HG02938 (cell line): ENCODE data around the gene CDAN1.
"Not testable (repeated sequence)": the region's sequence is repeated elsewhere in the genome, so short reads cannot be mapped to it uniquely, and the experiment has no call there.

Source experiments
- ATAC-seq: cut with Tn5 transposase; IDR thresholded peaks from one replicate; pipeline ENCODE4 v1.9.1; 2021; ENCODE audit warnings: mild to moderate bottlenecking, moderate library complexity; ENCODE audit not compliant: unreplicated experiment

CDAN1 gene

DNA sequence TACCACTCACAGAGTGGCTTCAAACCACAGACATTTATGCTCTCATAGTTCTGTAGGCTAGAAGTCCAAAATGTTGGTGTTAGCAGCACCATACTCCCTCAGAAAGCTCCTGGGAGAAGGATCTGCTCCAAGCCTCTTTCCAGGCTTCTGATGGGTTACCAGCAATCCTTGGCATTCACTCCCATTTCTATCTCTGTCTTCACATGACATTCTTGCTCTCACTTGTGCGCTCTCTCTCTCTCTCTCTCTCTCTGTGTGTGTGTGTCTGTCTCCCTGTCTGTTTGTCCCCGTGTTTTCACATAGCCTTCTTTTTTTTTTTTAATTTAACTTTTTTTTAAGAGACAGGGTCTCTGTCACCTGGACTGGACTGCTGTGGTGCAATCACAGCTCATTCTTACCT is 26.3 kb downstream of the CDAN1 start:
- no peak for ATAC-seq

DNA sequence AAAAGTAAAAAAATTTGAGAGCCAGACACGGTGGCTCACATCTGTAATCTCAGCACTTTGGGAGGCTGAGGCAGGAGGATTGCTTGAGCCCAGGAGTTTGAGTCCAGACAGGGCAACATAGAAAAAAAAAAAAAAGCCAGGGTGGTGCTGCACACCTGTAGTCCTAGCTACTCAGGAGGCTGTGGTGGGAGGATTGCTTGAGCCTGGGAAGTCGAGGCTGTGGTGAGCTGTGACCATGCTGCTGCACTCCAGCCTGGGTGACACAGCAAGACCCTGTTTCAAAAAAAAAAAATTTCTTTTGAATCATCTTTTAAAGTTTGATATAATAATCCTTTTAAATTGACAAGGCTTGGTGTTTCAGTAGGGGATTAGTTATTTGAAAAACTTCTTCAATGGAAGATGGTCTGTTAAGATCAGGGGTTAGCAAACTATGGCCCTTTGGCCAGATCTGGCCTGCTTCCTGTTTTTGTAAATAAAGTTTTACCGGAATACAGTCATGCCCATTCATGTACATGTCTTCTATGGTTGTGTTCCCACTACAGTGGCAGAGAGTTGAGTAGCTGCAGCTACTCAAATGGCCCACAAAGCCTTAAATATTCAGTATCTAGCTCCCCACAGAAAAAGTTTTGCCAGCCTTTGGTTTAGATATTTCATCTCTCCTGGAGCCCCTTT is 28.9 kb downstream of the CDAN1 start:
- ATAC-seq, result no peak

GRCh38 chr15:42707068-42707467 is 29.9 kb downstream of the CDAN1 start:
- no peak for ATAC-seq

GRCh38 chr15:42705336-42705735 is 31.6 kb downstream of the CDAN1 start:
- no peak for ATAC-seq

- no peak for ATAC-seq
Measured at GRCh38 chr15:42704492-42704926, 32.4 kb downstream of the CDAN1 start.

GRCh38 chr15:42696626-42697025 is 40.3 kb downstream of the CDAN1 start:
- no peak for ATAC-seq

DNA sequence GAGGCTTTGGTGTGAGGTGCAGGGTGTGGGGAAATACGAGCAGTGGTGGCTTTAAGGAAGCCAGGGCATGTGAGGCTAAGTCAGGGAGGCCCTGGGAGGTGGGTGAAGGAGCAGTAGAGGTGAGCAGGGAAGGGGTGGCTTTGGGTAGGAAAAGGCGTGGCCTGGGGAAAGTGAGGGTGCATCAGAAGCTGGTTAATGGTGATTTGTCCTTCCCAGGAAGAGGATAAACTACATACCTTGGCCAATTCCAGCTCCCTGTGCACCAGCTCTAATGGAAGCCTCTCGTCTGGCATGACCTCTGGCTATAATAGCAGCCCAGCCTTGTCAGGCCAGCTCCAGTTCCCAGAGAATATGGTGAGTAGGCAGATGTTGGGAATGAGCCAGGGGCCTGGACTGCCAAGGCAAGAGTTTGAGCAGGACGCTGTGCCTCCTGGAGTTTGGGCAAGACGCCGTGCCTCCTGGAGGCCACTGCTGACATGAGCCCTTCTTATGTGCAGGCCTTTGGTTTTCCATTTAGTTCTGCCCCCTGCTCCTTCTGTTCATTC is 41.3 kb downstream of the CDAN1 start:
- ATAC-seq, result no peak

DNA sequence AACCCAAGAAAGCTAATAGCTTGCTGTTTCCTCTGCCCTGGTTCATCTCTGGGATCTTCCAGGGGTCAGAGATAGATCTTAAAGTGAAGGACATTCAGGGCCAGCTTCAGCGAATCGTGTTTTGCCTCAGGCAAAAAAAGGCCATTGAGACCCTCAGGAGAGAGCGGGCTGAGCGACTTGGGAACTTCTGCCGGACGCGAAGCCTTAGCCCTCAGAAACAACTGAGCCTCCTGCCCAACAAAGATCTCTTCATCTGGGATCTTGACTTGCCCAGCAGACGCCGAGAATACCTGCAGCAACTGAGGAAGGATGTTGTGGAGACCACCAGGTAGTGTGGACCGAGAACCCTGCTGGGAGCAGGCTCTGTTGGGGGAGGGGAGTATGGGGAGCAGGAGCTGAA is 42.5 kb downstream of the CDAN1 start:
- ATAC-seq, result no peak

DNA sequence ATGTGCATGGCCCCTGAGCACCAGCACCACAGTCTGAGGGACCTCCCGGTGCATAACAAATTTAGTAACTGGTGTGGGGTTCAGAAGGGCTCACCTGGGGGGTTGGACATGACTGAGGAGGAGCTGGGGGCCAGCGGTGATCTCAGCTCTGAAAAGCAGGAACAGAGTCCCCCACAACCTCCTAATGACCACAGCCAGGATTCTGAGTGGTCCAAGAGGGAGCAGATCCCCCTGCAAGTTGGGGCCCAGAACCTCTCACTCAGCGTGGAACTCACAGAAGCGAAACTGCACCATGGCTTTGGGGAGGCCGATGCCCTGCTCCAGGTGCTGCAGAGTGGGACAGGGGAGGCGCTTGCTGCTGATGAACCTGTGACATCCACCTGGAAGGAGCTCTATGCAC is 43.0 kb downstream of the CDAN1 start:
- ATAC-seq, result no peak

DNA sequence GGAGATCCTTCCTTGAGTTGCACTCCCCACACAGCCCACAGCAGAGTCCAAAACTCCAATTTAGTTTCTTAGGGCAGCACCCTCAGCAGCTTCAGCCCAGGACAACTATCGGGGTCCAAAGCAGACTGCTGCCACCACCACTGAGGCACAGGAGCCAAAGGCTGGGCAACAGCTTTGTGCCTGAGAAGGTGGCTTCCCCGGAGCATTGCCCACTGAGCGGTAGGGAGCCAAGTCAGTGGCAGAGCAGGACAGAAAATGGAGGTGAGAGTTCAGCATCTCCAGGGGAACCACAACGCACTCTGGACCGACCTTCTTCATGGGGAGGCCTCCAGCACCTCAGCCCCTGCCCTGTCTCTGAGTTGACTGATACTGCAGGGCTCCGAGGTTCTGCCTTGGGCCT is 43.4 kb downstream of the CDAN1 start:
- no peak for ATAC-seq

DNA sequence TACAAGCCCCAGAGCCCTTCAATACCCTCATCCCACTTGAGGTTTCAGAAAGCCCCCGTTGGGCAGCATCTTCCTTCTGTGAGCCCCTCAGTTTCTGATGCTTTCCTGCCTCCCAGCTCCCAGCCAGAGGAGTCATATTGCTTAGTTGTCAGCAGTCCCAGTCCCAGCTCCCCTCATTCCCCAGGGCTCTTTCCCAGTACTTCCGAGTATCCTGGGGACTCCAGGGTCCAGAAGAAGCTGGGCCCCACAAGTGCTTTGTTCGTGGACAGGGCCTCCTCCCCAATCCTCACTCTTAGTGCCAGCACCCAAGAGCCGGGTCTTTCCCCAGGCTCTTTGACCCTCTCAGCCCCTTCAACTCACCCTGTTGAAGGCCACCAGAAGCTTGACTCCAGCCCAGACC is 43.9 kb downstream of the CDAN1 start:
- no peak for ATAC-seq

GRCh38 chr15:42692536-42692935 is 44.4 kb downstream of the CDAN1 start:
- no peak for ATAC-seq

DNA sequence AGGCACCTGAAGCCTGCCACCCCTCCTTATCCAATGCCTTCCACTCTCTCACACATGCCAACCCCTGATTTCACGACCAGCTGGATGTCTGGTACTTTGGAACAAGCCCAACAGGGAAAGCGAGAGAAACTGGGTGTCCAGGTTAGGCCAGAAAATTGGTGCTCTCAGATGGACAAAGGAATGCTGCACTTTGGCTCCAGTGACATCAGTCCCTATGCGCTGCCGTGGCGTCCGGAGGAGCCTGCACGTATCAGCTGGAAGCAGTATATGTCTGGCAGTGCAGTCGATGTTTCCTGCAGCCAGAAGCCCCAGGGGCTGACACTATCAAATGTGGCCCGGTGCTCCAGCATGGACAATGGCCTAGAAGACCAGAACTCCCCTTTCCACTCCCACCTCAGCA is 45.2 kb downstream of the CDAN1 start:
- no peak for ATAC-seq

DNA sequence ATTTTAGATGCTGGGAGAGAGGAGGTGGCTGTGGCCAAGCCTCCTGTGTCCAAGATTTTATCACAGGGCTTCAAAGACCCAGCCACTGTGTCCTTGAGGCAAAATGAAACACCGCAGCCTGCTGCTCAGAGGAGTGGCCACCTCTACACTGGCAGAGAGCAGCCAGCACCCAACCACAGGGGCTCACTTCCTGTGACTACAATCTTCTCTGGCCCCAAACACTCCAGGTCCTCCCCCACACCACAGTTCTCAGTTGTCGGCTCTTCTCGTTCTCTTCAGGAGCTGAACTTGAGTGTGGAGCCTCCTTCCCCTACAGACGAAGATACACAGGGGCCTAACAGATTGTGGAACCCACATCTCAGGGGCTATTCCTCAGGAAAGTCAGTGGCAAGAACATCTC is 45.6 kb downstream of the CDAN1 start:
- no peak for ATAC-seq

- no peak for ATAC-seq
Measured at GRCh38 chr15:42688301-42688700, 48.6 kb downstream of the CDAN1 start.

DNA sequence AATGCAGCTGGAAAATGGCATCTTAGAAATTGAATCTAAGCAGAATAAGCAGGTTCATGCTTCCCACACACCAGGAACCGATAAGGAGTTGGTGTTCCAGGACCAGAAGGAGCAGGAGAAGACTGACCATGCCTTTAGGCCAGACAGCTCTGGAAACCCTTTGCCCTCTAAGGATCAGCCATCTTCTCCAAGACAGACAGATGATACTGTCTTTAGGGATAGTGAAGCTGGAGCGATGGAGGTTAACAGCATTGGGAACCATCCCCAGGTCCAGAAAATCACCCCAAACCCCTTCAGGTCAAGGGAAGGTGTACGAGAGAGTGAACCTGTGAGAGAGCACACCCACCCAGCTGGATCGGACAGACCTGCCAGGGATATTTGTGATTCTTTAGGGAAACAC is 49.2 kb downstream of the CDAN1 start:
- no peak for ATAC-seq

GRCh38 chr15:42686281-42686680 is 50.6 kb downstream of the CDAN1 start:
- no peak for ATAC-seq

DNA sequence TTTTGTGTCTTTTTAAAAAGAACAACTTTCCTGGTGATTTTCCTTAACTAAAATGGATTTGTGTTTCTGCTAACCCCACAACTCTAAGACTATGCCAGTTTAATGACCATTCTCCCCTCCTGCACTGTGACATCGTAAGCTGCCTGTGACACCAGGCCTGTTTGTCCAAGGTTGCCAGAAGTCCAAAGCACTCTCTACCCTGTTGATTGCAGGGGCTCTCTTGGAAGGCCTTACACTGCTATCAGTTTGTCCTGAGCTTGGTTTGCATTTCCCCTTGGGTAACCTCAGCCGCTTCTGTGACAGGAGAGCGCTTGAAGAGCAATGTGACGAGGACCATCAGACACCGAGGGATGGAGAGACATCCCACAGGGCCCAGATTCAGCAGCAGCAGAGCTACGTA is 55.8 kb downstream of the CDAN1 start:
- ATAC-seq, result no peak

- not testable (repeated sequence) for ATAC-seq
Measured at GRCh38 chr15:42680142-42680482, 56.8 kb downstream of the CDAN1 start.

DNA sequence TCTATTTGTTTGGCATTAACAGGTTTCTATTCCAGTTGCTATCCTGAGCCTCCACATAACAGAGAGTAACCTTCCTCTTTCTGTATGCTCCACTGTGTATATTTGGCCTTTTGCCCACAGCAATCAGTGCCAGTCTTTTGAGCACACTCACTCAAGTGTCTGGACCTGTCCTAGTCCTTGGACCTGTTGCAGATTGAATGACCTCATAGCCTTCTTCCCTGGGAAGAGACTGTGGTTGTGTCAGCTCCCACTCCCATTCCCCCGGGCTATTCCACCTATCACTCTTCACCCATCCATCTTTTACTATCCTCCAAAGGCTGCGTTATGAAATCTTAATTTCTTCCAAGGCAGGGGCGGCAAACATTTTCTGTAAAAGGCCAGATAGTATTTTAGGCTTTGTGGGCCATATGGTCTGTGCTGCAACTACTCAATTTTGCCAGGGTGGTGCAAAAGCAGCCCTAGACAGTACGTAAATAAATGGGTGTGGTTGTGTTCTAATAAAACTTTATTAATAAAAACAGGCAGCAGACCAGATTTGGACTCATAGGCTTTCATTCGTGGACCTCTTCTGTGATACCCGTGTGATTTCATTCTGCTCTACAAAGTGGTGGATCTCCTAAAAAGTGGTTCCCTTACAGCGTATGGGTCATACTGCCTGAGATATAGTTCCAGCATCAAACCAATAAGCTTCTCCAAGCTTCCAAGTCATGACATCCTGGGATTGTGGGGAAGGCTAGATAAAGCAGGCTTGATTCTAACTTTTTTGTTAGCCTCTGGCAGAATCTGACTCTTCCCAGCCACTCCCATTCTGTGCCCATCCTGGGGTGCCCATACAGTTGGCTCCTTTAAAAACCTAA is 57.4 kb downstream of the CDAN1 start:
- ATAC-seq, result no peak

DNA sequence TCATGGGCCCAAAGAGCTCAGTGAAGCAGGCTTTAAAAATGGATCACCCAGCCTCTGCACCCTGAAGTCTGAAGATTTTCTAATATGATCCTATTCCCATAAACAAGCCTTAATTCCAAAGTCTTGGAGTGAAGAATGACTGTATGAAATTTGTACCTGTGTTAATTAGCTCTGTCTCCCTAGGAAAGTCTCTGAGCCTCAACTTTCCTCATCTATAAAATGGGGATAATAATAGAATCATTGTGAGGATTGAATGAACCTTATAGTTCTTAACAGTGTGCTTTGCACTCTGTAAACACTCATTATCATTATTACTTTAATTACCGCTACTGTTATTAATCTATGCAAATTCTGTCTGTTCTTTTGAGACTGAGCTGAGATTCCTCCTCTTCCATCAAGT is 61.9 kb downstream of the CDAN1 start:
- no peak for ATAC-seq

DNA sequence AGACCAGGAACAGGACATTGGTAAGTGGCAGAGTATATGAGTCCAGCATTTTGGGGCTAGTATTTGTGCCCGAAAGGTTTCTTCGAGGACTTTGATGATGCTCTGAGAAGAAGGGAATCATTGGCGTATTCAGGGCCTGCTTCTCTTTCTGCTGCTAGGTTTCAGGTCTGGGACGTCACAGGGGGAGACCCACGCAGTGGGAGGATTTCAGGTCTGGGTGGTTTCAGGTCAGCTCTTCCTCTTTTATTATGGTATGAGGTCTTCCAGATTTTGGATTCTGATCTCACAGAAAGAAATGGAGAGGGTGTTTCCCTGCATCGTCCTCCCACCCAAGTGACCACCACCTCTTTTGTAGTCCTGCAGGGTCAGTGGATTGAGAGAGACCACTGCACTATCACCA is 62.5 kb downstream of the CDAN1 start:
- ATAC-seq, result no peak
